Mesenchymal stem cell (in vitro differentiated cells and primary cell): ENCODE measurements around the gene OR10H4. TPM values are rescaled to one million over a fixed set of nuclear protein-coding genes. Genes with fewer than 3 reads are reported as not detected.
"Not testable (repeated sequence)": the region's sequence is repeated elsewhere in the genome, so short reads cannot be mapped to it uniquely, and the experiment has no call there.

Source experiments
- DNase-seq: peaks from one replicate; pipeline ENCODE4 v3.0.0-alpha.2; 2013
- H2AFZ ChIP-seq: one replicate; pipeline ENCODE4 v1.6.1; 2013; ENCODE audit warnings: low read depth, mild to moderate bottlenecking, control low read depth, inconsistent platforms, low read length, moderate library complexity
- H2AK5ac ChIP-seq: 2 replicates; pipeline ENCODE4 v1.6.1; 2013; ENCODE audit warnings: low read length, moderate library complexity, mild to moderate bottlenecking, inconsistent platforms; ENCODE audit not compliant: severe bottlenecking
- H2BK120ac ChIP-seq: one replicate; pipeline ENCODE4 v1.6.1; 2013; ENCODE audit warnings: low read depth, mild to moderate bottlenecking, inconsistent platforms, low read length, moderate library complexity
- H2BK12ac ChIP-seq, 2 experiments: one replicate each; pipeline ENCODE4 v1.6.1; 2013; ENCODE audit warnings: inconsistent platforms in 2 of 2, low read length in 2 of 2, mild to moderate bottlenecking in 2 of 2, moderate library complexity in 2 of 2, control low read depth in 1 of 2
- H2BK15ac ChIP-seq: one replicate; pipeline ENCODE4 v1.6.1; 2013; ENCODE audit warnings: mild to moderate bottlenecking, low read depth, inconsistent platforms; ENCODE audit not compliant: poor library complexity, severe bottlenecking
- H2BK5ac ChIP-seq: 2 replicates; pipeline ENCODE4 v1.6.1; 2013; ENCODE audit warnings: low read depth, mild to moderate bottlenecking, low read length, control low read depth, inconsistent platforms; ENCODE audit not compliant: poor library complexity, severe bottlenecking
- H3K14ac ChIP-seq, 2 experiments: one replicate each; pipeline ENCODE4 v1.6.1; 2013; ENCODE audit warnings: inconsistent platforms in 2 of 2, low read length in 2 of 2, control low read depth in 1 of 2, mild to moderate bottlenecking in 1 of 2, moderate library complexity in 1 of 2
- H3K18ac ChIP-seq, 2 experiments: one replicate each; pipeline ENCODE4 v1.6.1; 2013; ENCODE audit warnings: inconsistent platforms in 2 of 2, low read length in 2 of 2, control low read depth in 1 of 2, low read depth in 1 of 2, mild to moderate bottlenecking in 1 of 2
- H3K23ac ChIP-seq, 2 experiments: one replicate each; pipeline ENCODE4 v1.6.1; 2013; ENCODE audit warnings: inconsistent platforms in 2 of 2, low read length in 2 of 2, mild to moderate bottlenecking in 2 of 2, moderate library complexity in 2 of 2, control low read depth in 1 of 2
- H3K27ac ChIP-seq: 2 replicates; pipeline ENCODE4 v1.5.1; 2013; ENCODE audit warnings: mild to moderate bottlenecking, moderate library complexity, low read length, control low read depth, inconsistent platforms; ENCODE audit not compliant: poor library complexity, severe bottlenecking
- H3K27me3 ChIP-seq, 2 experiments: 2 replicates each; pipeline versions ENCODE4 v1.6.1 to v1.7.0; 2013; ENCODE audit warnings: low read length in 2 of 2, mild to moderate bottlenecking in 2 of 2, moderate library complexity in 2 of 2, control low read depth in 1 of 2, inconsistent platforms in 1 of 2; ENCODE audit not compliant: control insufficient read depth in 1 of 2, insufficient read depth in 1 of 2
- H3K36me3 ChIP-seq, 2 experiments: 2 replicates each; pipeline versions ENCODE4 v1.6.1 to v1.7.0; 2013; ENCODE audit warnings: low read length in 2 of 2, control low read depth in 1 of 2, inconsistent platforms in 1 of 2, low read depth in 1 of 2, mild to moderate bottlenecking in 1 of 2; ENCODE audit not compliant: insufficient read depth in 2 of 2, control insufficient read depth in 1 of 2
- H3K4ac ChIP-seq, 2 experiments: one replicate each; pipeline ENCODE4 v1.6.1; 2013; ENCODE audit warnings: inconsistent platforms in 2 of 2, low read length in 2 of 2, mild to moderate bottlenecking in 2 of 2, moderate library complexity in 2 of 2, control low read depth in 1 of 2, low read depth in 1 of 2
- H3K4me1 ChIP-seq: 2 replicates; pipeline ENCODE4 v1.6.1; 2013; ENCODE audit warnings: low read depth, low read length, control low read depth; ENCODE audit not compliant: control insufficient read depth, insufficient read depth
- H3K4me2 ChIP-seq: 2 replicates; pipeline ENCODE4 v1.6.1; 2013; ENCODE audit warnings: low read length, mild to moderate bottlenecking, inconsistent platforms; ENCODE audit not compliant: poor library complexity, severe bottlenecking
- H3K4me3 ChIP-seq, 2 experiments: 2 replicates each; pipeline versions ENCODE4 v1.5.1 to v1.7.0; 2013; ENCODE audit warnings: low read length in 2 of 2, mild to moderate bottlenecking in 2 of 2, control low read depth in 1 of 2, low read depth in 1 of 2; ENCODE audit not compliant: insufficient read depth in 1 of 2
- H3K79me1 ChIP-seq: replicated peaks from 2 replicates; pipeline ENCODE4 v1.6.1; 2013; ENCODE audit warnings: mild to moderate bottlenecking, control low read depth, low read length, inconsistent platforms; ENCODE audit not compliant: poor library complexity, severe bottlenecking
- H3K9ac ChIP-seq: 2 replicates; pipeline ENCODE4 v1.7.0; 2013; ENCODE audit warnings: mild to moderate bottlenecking, low read length, moderate library complexity
- H3K9me3 ChIP-seq: 2 replicates; pipeline ENCODE4 v1.7.0; 2013; ENCODE audit warnings: mild to moderate bottlenecking, low read length; ENCODE audit not compliant: control insufficient read depth
- H4K8ac ChIP-seq: one replicate; pipeline ENCODE4 v1.6.1; 2013; ENCODE audit warnings: inconsistent platforms, mild to moderate bottlenecking, low read length, moderate library complexity
- H4K91ac ChIP-seq: one replicate; pipeline ENCODE4 v1.6.1; 2013; ENCODE audit warnings: mild to moderate bottlenecking, low read length, inconsistent platforms
- WGBS: methylation state at CpG from one replicate; pipeline ENCODE4 v1.1.7; 2013; ENCODE audit warnings: mixed read lengths; 5-methylcytosine and 5-hydroxymethylcytosine counted together
- polyA plus RNA-seq, 2 experiments: library from polyadenylated mRNA; stranded (reverse); fragments of 200-250 nt; gene quantifications; one replicate each; pipeline ENCODE4 v1.2.3, GENCODE V29; 2013

OR10H4 gene, protein sequence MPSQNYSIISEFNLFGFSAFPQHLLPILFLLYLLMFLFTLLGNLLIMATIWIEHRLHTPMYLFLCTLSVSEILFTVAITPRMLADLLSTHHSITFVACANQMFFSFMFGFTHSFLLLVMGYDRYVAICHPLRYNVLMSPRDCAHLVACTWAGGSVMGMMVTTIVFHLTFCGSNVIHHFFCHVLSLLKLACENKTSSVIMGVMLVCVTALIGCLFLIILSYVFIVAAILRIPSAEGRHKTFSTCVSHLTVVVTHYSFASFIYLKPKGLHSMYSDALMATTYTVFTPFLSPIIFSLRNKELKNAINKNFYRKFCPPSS
- polyA plus RNA-seq (2013, experiment 1 of 2), result not detected
- not detected for polyA plus RNA-seq (2013, experiment 2 of 2)

DNA sequence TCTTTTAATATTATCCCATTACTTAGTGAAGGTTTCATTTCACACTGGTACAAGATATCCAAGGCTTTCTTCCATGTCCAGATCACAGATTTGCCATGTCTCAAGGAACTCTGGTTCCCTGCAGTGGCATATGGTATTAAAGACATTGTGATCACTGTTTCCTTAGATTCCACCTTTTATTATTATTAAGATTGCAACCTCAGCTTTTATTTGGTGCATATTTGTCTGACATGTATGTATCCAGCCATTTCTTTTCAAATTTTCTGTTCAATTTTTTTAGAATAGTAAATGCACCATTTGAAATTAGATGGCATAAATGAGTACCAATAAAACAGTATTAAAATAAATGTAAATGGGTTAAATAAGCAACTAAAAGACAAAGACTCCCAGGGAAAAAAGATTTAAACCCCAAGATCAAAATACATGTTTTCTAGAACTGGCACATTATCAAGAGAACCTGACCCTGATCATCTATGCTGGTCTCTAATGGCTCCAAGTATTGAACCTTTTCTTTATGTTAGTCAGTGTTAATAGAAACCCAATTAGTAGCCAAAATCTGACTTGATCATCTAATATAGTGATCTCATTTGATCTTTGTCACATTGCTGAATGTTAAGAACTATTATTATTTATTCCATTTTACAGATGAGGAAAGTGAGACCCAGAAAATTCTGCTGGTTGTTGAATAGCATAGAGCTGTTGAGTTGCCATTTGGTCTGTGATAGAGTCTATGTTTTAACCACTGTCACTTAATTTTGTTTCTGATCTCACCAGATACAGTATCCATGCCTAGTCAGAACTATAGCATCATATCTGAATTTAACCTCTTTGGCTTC is at the start of gene OR10H4:
OR10H4 (plus strand) TSS at position 786 of the 836 bp plus-strand sequence; CDS start at position 786, 0 bp downstream.
- H3K23ac ChIP-seq, result no peak within 1 kb of the TSS
- H4K8ac ChIP-seq, result no peak within 1 kb of the TSS
- H2BK120ac ChIP-seq, result no peak within 1 kb of the TSS
- no peaks in the 10 kb centered on the region for H3K4me1 ChIP-seq
- no peak within 1 kb of the TSS for H2BK15ac ChIP-seq
- H2BK5ac ChIP-seq, result no peak within 1 kb of the TSS
- H3K36me3 ChIP-seq, result no peaks in the 10 kb centered on the region
- no peak within 1 kb of the TSS for H4K91ac ChIP-seq
- H3K18ac ChIP-seq, result no peak within 1 kb of the TSS
- H3K27ac ChIP-seq, result no peak within 1 kb of the TSS
- H3K27me3 ChIP-seq, result no peaks in the 10 kb centered on the region
- H3K4me3 ChIP-seq, result no peak within 1 kb of the TSS
- H2AK5ac ChIP-seq, result no peak within 1 kb of the TSS
- H3K4ac ChIP-seq, result no peak within 1 kb of the TSS
- H3K79me1 ChIP-seq, result no peaks in the 10 kb centered on the region
- no peak within 1 kb of the TSS for H3K9ac ChIP-seq
- no peak within 1 kb of the TSS for H3K4me2 ChIP-seq
- H2BK12ac ChIP-seq, result no peak within 1 kb of the TSS
- H3K14ac ChIP-seq, result no peak within 1 kb of the TSS
- H3K9me3 ChIP-seq, result peaks cover 29% of the 10 kb centered on the region
- no peak for DNase-seq
- H2AFZ ChIP-seq, result no peak within 1 kb of the TSS

DNA sequence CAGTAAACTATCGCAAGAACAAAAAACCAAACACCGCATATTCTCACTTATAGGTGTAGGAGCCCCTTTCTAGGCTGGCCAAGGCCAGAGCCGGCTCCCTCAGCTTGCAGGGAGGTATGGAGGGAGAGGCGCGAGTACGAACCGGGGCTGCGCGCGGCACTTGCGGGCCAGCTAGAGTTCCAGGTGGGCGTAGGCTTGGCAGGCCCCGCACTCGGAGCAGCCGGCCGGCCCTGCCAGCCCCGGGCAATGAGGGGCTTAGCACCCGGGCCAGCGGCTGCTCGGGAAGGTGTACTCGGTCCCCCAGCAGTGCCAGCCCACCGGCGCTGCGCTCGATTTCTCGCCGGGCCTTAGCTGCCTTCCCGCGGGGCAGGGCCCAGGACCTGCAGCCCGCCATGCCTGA is 49.2 kb upstream of the OR10H4 start:
- not testable (repeated sequence) for H3K27ac ChIP-seq, H4K91ac ChIP-seq, H2BK15ac ChIP-seq, H3K4me1 ChIP-seq, H3K9me3 ChIP-seq, H3K14ac ChIP-seq, H3K23ac ChIP-seq, H3K79me1 ChIP-seq, H2BK120ac ChIP-seq, H2BK5ac ChIP-seq, H2AFZ ChIP-seq, H3K4ac ChIP-seq, H2BK12ac ChIP-seq, H3K9ac ChIP-seq, H3K27me3 ChIP-seq, H3K36me3 ChIP-seq, H3K4me2 ChIP-seq, H3K18ac ChIP-seq, H2AK5ac ChIP-seq, H4K8ac ChIP-seq, DNase-seq, H3K4me3 ChIP-seq
- WGBS, result 90% methylated on average over 29 of the region's 30 CpGs

DNA sequence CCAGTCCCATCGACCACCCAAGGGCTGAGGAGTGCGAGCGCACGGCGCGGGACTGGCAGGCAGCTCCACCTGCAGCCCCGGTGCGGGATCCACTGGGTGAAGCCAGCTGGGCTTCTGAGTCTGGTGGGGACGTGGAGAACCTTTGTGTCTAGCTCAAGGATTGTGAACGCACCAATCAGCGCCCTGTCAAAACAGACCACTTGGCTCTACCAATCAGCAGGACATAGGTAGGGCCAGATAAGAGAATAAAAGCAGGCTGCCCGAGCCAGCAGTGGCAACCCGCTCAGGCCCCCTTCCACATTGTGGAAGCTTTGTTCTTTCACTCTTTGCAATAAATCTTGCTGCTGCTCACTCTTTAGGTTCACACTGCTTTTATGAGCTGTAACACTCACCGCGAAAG is 48.8 kb upstream of the OR10H4 start:
- not testable (repeated sequence) for H4K91ac ChIP-seq, H2BK12ac ChIP-seq, H3K4me1 ChIP-seq, H2BK15ac ChIP-seq, H3K36me3 ChIP-seq, H3K4me3 ChIP-seq, H3K27ac ChIP-seq, H3K9me3 ChIP-seq, DNase-seq, H3K79me1 ChIP-seq, H3K4ac ChIP-seq, H3K18ac ChIP-seq, H3K27me3 ChIP-seq, H4K8ac ChIP-seq, H3K4me2 ChIP-seq, H3K23ac ChIP-seq, H2BK5ac ChIP-seq, H2AK5ac ChIP-seq, H2AFZ ChIP-seq, H2BK120ac ChIP-seq, H3K9ac ChIP-seq, H3K14ac ChIP-seq
- WGBS, result 76% methylated on average over 5 of the region's 15 CpGs

DNA sequence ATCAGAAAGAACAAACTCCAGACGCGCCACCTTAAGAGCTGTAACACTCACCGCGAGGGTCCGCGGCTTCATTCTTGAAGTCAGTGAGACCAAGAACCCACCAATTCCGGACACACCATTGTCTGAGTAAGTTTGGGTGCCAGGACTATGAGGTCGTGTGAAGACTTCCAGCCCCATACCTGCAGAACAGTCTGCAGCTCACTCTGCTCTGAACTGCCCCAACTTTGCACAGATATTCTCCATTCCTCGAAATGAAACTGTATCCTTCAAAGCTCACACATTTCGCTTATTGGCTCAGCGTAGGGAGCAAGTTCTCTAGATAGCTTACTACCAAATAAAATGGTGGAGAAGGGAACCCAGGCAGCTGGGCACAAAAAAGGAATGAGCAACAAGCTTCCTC is 48.3 kb upstream of the OR10H4 start:
- Histone ChIP-seq H2AK5ac (no peak overlapping the region), H3K4me1 (no peaks in the 10 kb centered on the region), H2BK120ac (no peak overlapping the region), H3K14ac (no peak overlapping the region), H3K4ac (no peak overlapping the region), H3K9ac (no peak overlapping the region), H3K23ac (no peak overlapping the region), H4K91ac (no peak overlapping the region), H3K27ac (no peak overlapping the region), H3K4me3 (no peak overlapping the region), H4K8ac (no peak overlapping the region), H3K18ac (no peak overlapping the region), H2BK5ac (no peak overlapping the region), H3K4me2 (no peak overlapping the region), H2BK12ac (no peak overlapping the region), H3K27me3 (peaks cover 0 to 4% of the 10 kb centered on the region in 2 experiments), H3K79me1 (no peaks in the 10 kb centered on the region), H3K9me3 (peaks cover 4% of the 10 kb centered on the region), H2BK15ac (no peak overlapping the region), H3K36me3 (no peaks in the 10 kb centered on the region), H2AFZ (no peak overlapping the region)
- no peak for DNase-seq
- WGBS, result 75% methylated on average over 7 of the region's 11 CpGs
